H1 (cell line): ENCODE data around the gene LAMC3. TPM values are rescaled to one million over a fixed set of nuclear protein-coding genes. Genes with fewer than 3 reads are reported as not detected.

Experiments used
- CTCF ChIA-PET: fragments of 300-600 bp; sonication (Branson Sonifier 250); formaldehyde crosslinking; loops from one replicate; lab custom pipeline; 2021; ENCODE audit not compliant: partially characterized antibody; lab: Charles Lee
- POLR2A ChIA-PET: fragments of 300-600 bp; sonication (Branson Sonifier 250); formaldehyde crosslinking; loops from one replicate; lab custom pipeline; 2021; ENCODE audit warnings: inconsistent platforms; ENCODE audit not compliant: partially characterized antibody; lab: Charles Lee
- DNase-seq, 2 experiments: peaks; one replicate each; pipeline versions ENCODE4 v3.0.0 to v3.0.0-alpha.2; 2010 to 2022; ENCODE audit warnings: low spot score in 2 of 2, low read depth in 1 of 2, mixed read lengths in 1 of 2
- FAIRE-seq: peaks from 2 replicates; lab custom pipeline; 2011; peaks lifted over from hg19 to GRCh38; lab: Jason Lieb, UNC
- H2AFZ ChIP-seq: 2 replicates; pipeline ENCODE4 v1.8.1; 2012; ENCODE audit warnings: low read length, inconsistent platforms
- H2AK5ac ChIP-seq: 2 replicates; pipeline ENCODE4 v1.6.1; 2013; ENCODE audit warnings: low read depth, low read length
- H2BK120ac ChIP-seq: replicated peaks from 2 replicates; pipeline ENCODE3; 2013; ENCODE audit warnings: low read depth, low read length, inconsistent platforms
- H2BK12ac ChIP-seq: 2 replicates; pipeline ENCODE4 v1.6.1; 2013; ENCODE audit warnings: low read depth, low read length
- H2BK15ac ChIP-seq: 2 replicates; pipeline ENCODE4 v1.6.1; 2013; ENCODE audit warnings: low read length
- H2BK20ac ChIP-seq: 2 replicates; pipeline ENCODE4 v1.6.1; 2013; ENCODE audit warnings: low read length
- H2BK5ac ChIP-seq: 2 replicates; pipeline ENCODE4 v1.6.1; 2013; ENCODE audit warnings: low read depth, low read length
- H3K14ac ChIP-seq: 2 replicates; pipeline ENCODE4 v1.6.1; 2013; ENCODE audit warnings: inconsistent platforms; ENCODE audit not compliant: insufficient read length
- H3K18ac ChIP-seq: 2 replicates; pipeline ENCODE4 v1.6.1; 2013; ENCODE audit warnings: low read length; ENCODE audit errors: extremely low read depth
- H3K23ac ChIP-seq: 2 replicates; pipeline ENCODE4 v1.6.1; 2013; ENCODE audit warnings: inconsistent platforms; ENCODE audit not compliant: insufficient read length
- H3K23me2 ChIP-seq: 2 replicates; pipeline ENCODE4 v1.6.1; 2013; ENCODE audit warnings: low read depth, low read length
- H3K27ac ChIP-seq: 2 replicates; pipeline ENCODE4 v1.6.1; 2011; ENCODE audit warnings: low read depth, low read length, inconsistent platforms
- H3K27me3 ChIP-seq, 4 experiments: replicated peaks in 1 of 4; 1 replicate in 1 of 4; 2 replicates in 3 of 4; pipeline versions ENCODE4 v1.6.1 to v1.8.1; 2011 to 2013; ENCODE audit warnings: low read length in 3 of 4, mild to moderate bottlenecking in 3 of 4, inconsistent platforms in 2 of 4, mixed read lengths in 2 of 4, moderate library complexity in 1 of 4; ENCODE audit not compliant: control insufficient read depth in 3 of 4, insufficient read depth in 3 of 4; ENCODE audit errors: extremely low read depth in 1 of 4
- H3K36me3 ChIP-seq, 4 experiments: 2 replicates each; pipeline versions ENCODE4 v1.6.1 to v1.8.1; 2011 to 2013; ENCODE audit warnings: mild to moderate bottlenecking in 4 of 4, low read length in 3 of 4, moderate library complexity in 2 of 4, control low read depth in 1 of 4, inconsistent platforms in 1 of 4; ENCODE audit not compliant: insufficient read depth in 4 of 4, control insufficient read depth in 2 of 4
- H3K4ac ChIP-seq: replicated peaks from 2 replicates; pipeline ENCODE3; 2013; ENCODE audit warnings: low read length, low read depth, mixed read lengths, inconsistent platforms; ENCODE audit not compliant: insufficient read length
- H3K4me1 ChIP-seq, 4 experiments: replicated peaks in 1 of 4; 1 replicate in 1 of 4; 2 replicates in 3 of 4; pipeline versions ENCODE4 v1.6.1 to v1.8.1; 2011 to 2013; ENCODE audit warnings: low read length in 3 of 4, inconsistent platforms in 2 of 4, mixed read lengths in 1 of 4; ENCODE audit not compliant: insufficient read depth in 4 of 4, control insufficient read depth in 3 of 4
- H3K4me2 ChIP-seq, 2 experiments: 2 replicates each; pipeline versions ENCODE4 v1.6.1 to v1.8.1; 2011 to 2013; ENCODE audit warnings: low read depth in 2 of 2, low read length in 2 of 2, control low read depth in 1 of 2, inconsistent platforms in 1 of 2, mild to moderate bottlenecking in 1 of 2; ENCODE audit not compliant: insufficient read depth in 1 of 2
- H3K4me3 ChIP-seq, 4 experiments: fragments of 200-600, 300-600 bp in 1 of 4; sonication (generic), shearing (Covaris generic), sonication (Bioruptor Twin) in 1 of 4; 2 replicates each; pipeline versions ENCODE4 v1.5.1 to v1.8.1; 2011 to 2016; ENCODE audit warnings: low read length in 4 of 4, low read depth in 3 of 4, control low read depth in 2 of 4, inconsistent platforms in 2 of 4, mild to moderate bottlenecking in 2 of 4, mixed read lengths in 1 of 4, moderate library complexity in 1 of 4; ENCODE audit not compliant: insufficient read depth in 2 of 4; ENCODE audit errors: extremely low read depth in 1 of 4
- H3K56ac ChIP-seq: replicated peaks from 2 replicates; pipeline ENCODE3; 2013; ENCODE audit warnings: low read depth, mild to moderate bottlenecking, mixed read lengths, low read length, inconsistent platforms; ENCODE audit not compliant: insufficient read length
- H3K79me1 ChIP-seq: 2 replicates; pipeline ENCODE4 v1.6.1; 2013; ENCODE audit warnings: low read depth, low read length, control low read depth
- H3K79me2 ChIP-seq, 2 experiments: 2 replicates each; pipeline versions ENCODE4 v1.6.1 to v1.8.1; 2012 to 2013; ENCODE audit warnings: low read length in 2 of 2, mild to moderate bottlenecking in 2 of 2, inconsistent platforms in 1 of 2; ENCODE audit not compliant: insufficient read depth in 2 of 2, control insufficient read depth in 1 of 2
- H3K9ac ChIP-seq, 4 experiments: replicated peaks in 1 of 4; 1 replicate in 1 of 4; 2 replicates in 3 of 4; pipeline versions ENCODE4 v1.6.1 to v1.8.1; 2011 to 2013; ENCODE audit warnings: low read depth in 3 of 4, low read length in 3 of 4, control low read depth in 2 of 4, mild to moderate bottlenecking in 2 of 4, moderate library complexity in 2 of 4, inconsistent platforms in 1 of 4; ENCODE audit errors: extremely low read depth in 1 of 4
- H3K9me3 ChIP-seq, 2 experiments: 2 replicates each; pipeline versions ENCODE4 v1.6.1 to v1.8.1; 2012 to 2013; ENCODE audit warnings: mild to moderate bottlenecking in 2 of 2, moderate library complexity in 2 of 2, control low read depth in 1 of 2, inconsistent platforms in 1 of 2, low read depth in 1 of 2, low read length in 1 of 2, mixed read lengths in 1 of 2; ENCODE audit not compliant: insufficient read depth in 2 of 2
- H4K20me1 ChIP-seq, 2 experiments: replicated peaks in 1 of 2; 2 replicates each; pipeline versions ENCODE3 to v1.8.1; 2011 to 2013; ENCODE audit warnings: inconsistent platforms in 2 of 2, low read length in 2 of 2, mild to moderate bottlenecking in 1 of 2; ENCODE audit not compliant: insufficient read depth in 2 of 2, control insufficient read depth in 1 of 2
- H4K5ac ChIP-seq: 2 replicates; pipeline ENCODE4 v1.6.1; 2013; ENCODE audit warnings: low read length, low read depth, mixed read lengths, inconsistent platforms; ENCODE audit not compliant: insufficient read length
- H4K8ac ChIP-seq: 2 replicates; pipeline ENCODE4 v1.8.0; 2013; ENCODE audit warnings: mild to moderate bottlenecking, moderate library complexity, low read length, inconsistent platforms; ENCODE audit not compliant: insufficient read depth; ENCODE audit errors: extremely low read depth
- H4K91ac ChIP-seq: replicated peaks from 2 replicates; pipeline ENCODE3; 2013; ENCODE audit warnings: low read length, mixed read lengths, inconsistent platforms; ENCODE audit not compliant: insufficient read length
- ASH2L ChIP-seq: fragments of 200-600, 300-600 bp; sonication (generic); IDR thresholded peaks from one replicate; pipeline ENCODE4 v1.7.1; 2017; ENCODE audit warnings: low read length
- CREB1 ChIP-seq: IDR thresholded peaks from 2 replicates; pipeline ENCODE4 v1.6.1; 2012; ENCODE audit warnings: inconsistent platforms
- EGR1 ChIP-seq: IDR thresholded peaks from 2 replicates; pipeline ENCODE4 v1.6.1; 2011; ENCODE audit warnings: low read depth, low read length, borderline replicate concordance
- HDAC2 ChIP-seq, 2 experiments: fragments of 300-600 bp in 1 of 2; sonication (generic) in 1 of 2; IDR thresholded peaks; 2 replicates each; pipeline ENCODE4 v1.6.1; 2011 to 2012; ENCODE audit warnings: low read depth in 2 of 2, low read length in 2 of 2, mild to moderate bottlenecking in 2 of 2, moderate library complexity in 2 of 2, borderline replicate concordance in 1 of 2, inconsistent platforms in 1 of 2
- HDAC6 ChIP-seq: IDR thresholded peaks from one replicate; pipeline ENCODE4 v1.7.1; 2012; ENCODE audit warnings: low read depth, mild to moderate bottlenecking, inconsistent platforms, low read length, moderate library complexity
- KDM4A ChIP-seq: IDR thresholded peaks from one replicate; pipeline ENCODE4 v1.7.1; 2012; ENCODE audit warnings: low read depth, mild to moderate bottlenecking, moderate library complexity, low read length, inconsistent platforms; ENCODE audit not compliant: severe bottlenecking
- MAFK ChIP-seq: IDR thresholded peaks from 2 replicates; pipeline ENCODE4 v1.6.1; 2012; ENCODE audit warnings: low read depth, mild to moderate bottlenecking, improper control_type of control experiment, low read length
- POLR2A ChIP-seq, 2 experiments: IDR thresholded peaks; 1 replicate in 1 of 2; 2 replicates in 1 of 2; pipeline ENCODE4 v1.6.1; 2011; ENCODE audit warnings: low read depth in 2 of 2, low read length in 2 of 2, mild to moderate bottlenecking in 2 of 2; ENCODE audit errors: control extremely low read depth in 1 of 2
- POLR2AphosphoS5 ChIP-seq: IDR thresholded peaks from 2 replicates; pipeline ENCODE4 v1.6.1; 2011; ENCODE audit warnings: low read depth, low read length
- RXRA ChIP-seq: IDR thresholded peaks from 2 replicates; pipeline ENCODE4 v1.6.1; 2011; ENCODE audit warnings: low read depth, mild to moderate bottlenecking, low read length, moderate library complexity; ENCODE audit not compliant: insufficient read depth
- SAP30 ChIP-seq: fragments of 300-600 bp; sonication (generic); IDR thresholded peaks from 2 replicates; pipeline ENCODE4 v1.7.1; 2012; ENCODE audit warnings: low read length, moderate library complexity, mild to moderate bottlenecking, inconsistent platforms; ENCODE audit not compliant: insufficient read depth, insufficient replicate concordance
- SUZ12 ChIP-seq: fragments of 200-600 bp; sonication (generic); IDR thresholded peaks from 2 replicates; pipeline ENCODE4 v1.6.1; 2012; ENCODE audit warnings: mild to moderate bottlenecking, inconsistent platforms, low read length, moderate library complexity, mixed read lengths
- USF2 ChIP-seq: IDR thresholded peaks from 2 replicates; pipeline ENCODE4 v1.6.1; 2011; ENCODE audit warnings: low read length, improper control_type of control experiment
- ZNF274 ChIP-seq: IDR thresholded peaks from 2 replicates; pipeline ENCODE4 v1.7.0; 2012; ENCODE audit warnings: low read length, borderline replicate concordance; ENCODE audit errors: extremely low read depth
- WGBS, 2 experiments: shearing (Covaris generic) in 1 of 2; methylation state at CpG; one replicate each; pipeline versions ENCODE4 v1.1.6 to v1.1.7; 2013 to 2015; ENCODE audit warnings: low lambda C conversion rate in 2 of 2, mixed read lengths in 2 of 2, inconsistent platforms in 1 of 2, low coverage in 1 of 2, missing lambda C conversion rate in 1 of 2; ENCODE audit not compliant: insufficient replicate concordance in 2 of 2, insufficient coverage in 1 of 2, insufficient read length in 1 of 2; ENCODE audit errors: extremely low coverage in 1 of 2, missing lambda C conversion rate in 1 of 2; 5-methylcytosine and 5-hydroxymethylcytosine counted together
- polyA plus RNA-seq, 7 experiments: library from polyadenylated mRNA; depleted of rRNA in 3 of 7; stranded (reverse) in 5 of 7; unstranded in 2 of 7; fragments of >200 nt in 5 of 7; fragments of 200-250 nt in 2 of 7; gene quantifications; 1 replicate in 5 of 7; 2 replicates in 1 of 7; 4 replicates in 1 of 7; pipeline versions ENCODE4 v1.2.1 to v1.2.3, GENCODE V29; 2011 to 2013; ENCODE audit warnings: missing spikeins in 2 of 7, mixed read lengths in 2 of 7
- total RNA-seq: library from RNA; stranded (reverse); fragmentation: NEBNext Ultra II Directional; extraction: Animal tissue kit (Norgen Biotek cat#: 25700); gene quantifications from 2 replicates; pipeline ENCODE4 v1.2.1, GENCODE V29; 2021

Gene LAMC3
- total and polyA plus RNA-seq, 2 of the 8 experiments (the other 6 are each of a cell fraction or from before 2014, with no cell fraction given) = 9.3 to 12.3 TPM

GRCh38 chr9:130987054-130987453 is 21.9 kb upstream of the LAMC3 start:
- H3K9ac ChIP-seq = no peak overlapping the region
- H3K4me1 ChIP-seq = peaks cover 3 to 15% (median 9%) of the 10 kb centered on the region in 4 experiments; a peak in 5 of 7 replicates
- no peak overlapping the region for H2BK120ac ChIP-seq
- H3K56ac ChIP-seq = no peak overlapping the region
- no peak overlapping the region for H3K23ac ChIP-seq
- DNase-seq = no peak
- no peaks in the 10 kb centered on the region for H3K27me3 ChIP-seq
- no peak overlapping the region for H2AFZ ChIP-seq
- H3K79me1 ChIP-seq = no peaks in the 10 kb centered on the region
- H3K4ac ChIP-seq = no peak overlapping the region
- POLR2A ChIA-PET = no interaction called here
- H3K27ac ChIP-seq = no peak overlapping the region
- H2BK12ac ChIP-seq = no peak overlapping the region
- no peak overlapping the region for H3K4me3 ChIP-seq
- 87% methylated on average over 7 of the region's 7 CpGs; no CpG with 5 or more reads in 1 of the 2 experiments for WGBS, 2 experiments
- FAIRE-seq = no peak
- H3K9me3 ChIP-seq = no peaks in the 10 kb centered on the region
- H3K4me2 ChIP-seq = no peak overlapping the region
- H2BK20ac ChIP-seq = no peak overlapping the region
- H3K36me3 ChIP-seq = no peaks in the 10 kb centered on the region
- 0 out of 2 replicates have a peak overlapping the region, but pooled peaks have one; percentile 61 for H2BK15ac ChIP-seq
- CTCF ChIA-PET = interaction anchor here (0.6 to 4.2 kb wide), 7 partner anchors 11 to 689 kb away, joined by 3 to 27 read pairs (median 3); no protein-coding TSS in a partner anchor
- no peak overlapping the region for H2BK5ac ChIP-seq
- no peak overlapping the region for H4K8ac ChIP-seq
- H2AK5ac ChIP-seq = no peak overlapping the region
- H4K20me1 ChIP-seq = peaks cover 0 to 2% of the 10 kb centered on the region in 2 experiments
- H3K14ac ChIP-seq = no peak overlapping the region
- H4K91ac ChIP-seq = no peak overlapping the region
- H4K5ac ChIP-seq = no peak overlapping the region
- no peaks in the 10 kb centered on the region for H3K23me2 ChIP-seq
- no peak overlapping the region for H3K18ac ChIP-seq
- no peaks in the 10 kb centered on the region for H3K79me2 ChIP-seq
- TF ChIP-seq KDM4A = no peak
- TF ChIP-seq RXRA = no peak
- TF ChIP-seq CREB1 = no peak
- no peak for TF ChIP-seq HDAC6
- no peak for TF ChIP-seq ASH2L
- no peak for TF ChIP-seq ZNF274
- TF ChIP-seq EGR1 = no peak
- no peak for TF ChIP-seq SAP30
- no peak for TF ChIP-seq SUZ12
- TF ChIP-seq POLR2A (IDR thresholded peaks at IDR 0.05; ENCODE audit: control extremely low read depth in 1 of 2, low read depth in 2 of 2, low read length in 2 of 2) = no peak
- TF ChIP-seq HDAC2 (IDR thresholded peaks at IDR 0.05; ENCODE audit: borderline replicate concordance in 1 of 2, low read depth in 2 of 2, low read length in 2 of 2) = no peak
- TF ChIP-seq MAFK = no peak
- TF ChIP-seq POLR2AphosphoS5 = no peak
- no peak for TF ChIP-seq USF2
